ENCODE data around the gene ANGPT4.

- TF ChIP-seq CTCF (IDR thresholded peaks at IDR 0.05; ENCODE audit: insufficient read depth, low read length, poor library complexity, severe bottlenecking): no peak
- no peak for TF ChIP-seq EZH2phosphoT487 (conservative IDR thresholded peaks at IDR 0.05; ENCODE audit: low read length)
Measured at GRCh38 chr20:879626-880025, 36.5 kb downstream of the ANGPT4 start.

Data from SU-DHL-6 (cell line).